Subcutaneous abdominal adipose tissue (tissue), 5 donors: Measurements from ENCODE around the gene LYL1.
A peak's percentile ranks its signal among the peaks of the same experiment; 100 is the strongest.

ENCODE experiments used
- H3K27ac ChIP-seq: one replicate; pipeline ENCODE4 v1.7.0; 2013; ENCODE audit warnings: low read depth, mild to moderate bottlenecking, inconsistent platforms, low read length, moderate library complexity
- H3K27me3 ChIP-seq, 5 donors: one replicate each; pipeline ENCODE4 v1.7.0; 2013; ENCODE audit warnings: low read length in 5 of 5, inconsistent platforms in 1 of 5; ENCODE audit not compliant: control insufficient read depth in 5 of 5, insufficient read depth in 4 of 5
- H3K36me3 ChIP-seq, 5 donors: one replicate each; pipeline ENCODE4 v1.7.0; 2013; ENCODE audit warnings: low read length in 5 of 5; ENCODE audit not compliant: control insufficient read depth in 5 of 5, insufficient read depth in 5 of 5
- H3K4me1 ChIP-seq, 5 donors: one replicate each; pipeline ENCODE4 v1.7.0; 2013; ENCODE audit warnings: low read length in 5 of 5, mild to moderate bottlenecking in 3 of 5, moderate library complexity in 1 of 5; ENCODE audit not compliant: control insufficient read depth in 5 of 5, insufficient read depth in 5 of 5
- H3K4me3 ChIP-seq, 5 donors: one replicate each; pipeline ENCODE4 v1.7.0; 2013; ENCODE audit warnings: low read length in 5 of 5, low read depth in 1 of 5
- H3K9ac ChIP-seq, 5 donors: one replicate each; pipeline ENCODE4 v1.7.0; 2013; ENCODE audit warnings: low read length in 5 of 5, mild to moderate bottlenecking in 4 of 5, moderate library complexity in 3 of 5
- H3K9me3 ChIP-seq, 5 donors: one replicate each; pipeline ENCODE4 v1.7.0; 2013; ENCODE audit warnings: low read length in 5 of 5; ENCODE audit not compliant: control insufficient read depth in 5 of 5
- donor health status: healthy.
- donor health status: healthy.
- donor health status: healthy.
- donor health status: healthy.
- donor health status: healthy.

LYL1 gene

DNA sequence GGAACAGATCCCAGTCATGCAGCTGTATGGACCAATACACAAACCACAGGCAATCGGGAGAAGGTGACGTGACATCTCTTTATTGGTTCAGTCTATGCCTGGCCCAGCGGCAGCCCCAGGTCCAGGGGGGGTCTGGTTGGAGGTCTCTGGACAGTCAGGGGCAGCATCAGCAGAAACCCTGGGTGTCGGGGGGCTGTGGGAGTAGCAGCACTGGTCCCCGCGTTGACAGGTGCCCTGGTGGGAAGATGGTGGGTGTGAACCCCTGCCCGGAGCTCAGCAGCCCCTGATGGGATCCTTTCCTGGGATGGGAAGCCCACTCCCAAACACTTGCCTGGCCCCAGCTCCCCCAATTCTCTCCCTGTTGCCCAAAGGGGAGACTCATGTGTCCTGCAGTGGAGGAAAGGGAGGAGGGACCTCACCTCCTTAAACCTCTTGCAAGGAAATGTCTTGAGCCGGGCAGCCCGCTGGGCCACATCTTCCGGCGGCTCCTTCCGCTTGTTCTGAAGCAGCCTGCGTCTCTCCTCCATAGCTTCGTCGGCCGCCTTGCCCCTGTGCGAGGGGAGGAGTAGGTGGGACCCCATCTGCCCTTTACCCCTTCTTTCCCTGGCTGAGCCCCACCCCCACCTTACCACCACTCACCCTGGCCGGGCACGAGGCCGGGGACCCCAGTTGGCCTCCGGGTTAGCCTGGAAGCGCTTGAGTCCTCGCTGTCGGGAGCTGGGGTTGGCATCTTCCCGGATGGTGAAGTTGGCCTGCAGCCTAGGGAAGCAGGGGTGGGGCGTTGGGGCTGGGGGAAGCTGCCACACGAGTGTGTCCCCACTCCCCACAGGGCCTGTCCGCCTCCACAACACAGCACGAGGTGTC lies 2.4 kb upstream of the LYL1 start:
- Histone ChIP-seq H3K9ac (peak overlapping the region in 3 of 5 donors; percentile 1 to 64 (median 53)), H3K27ac (peak overlapping the region; percentile 75), H3K9me3 (no peaks in the 10 kb centered on the region), H3K36me3 (peaks cover 0 to 24% (median 20%) of the 10 kb centered on the region in 5 donors), H3K4me3 (peak overlapping the region in 3 of 5 donors; percentile 17 to 59 (median 35)), H3K4me1 (peaks cover 0 to 51% (median 42%) of the 10 kb centered on the region in 5 donors), H3K27me3 (no peaks in the 10 kb centered on the region)

DNA sequence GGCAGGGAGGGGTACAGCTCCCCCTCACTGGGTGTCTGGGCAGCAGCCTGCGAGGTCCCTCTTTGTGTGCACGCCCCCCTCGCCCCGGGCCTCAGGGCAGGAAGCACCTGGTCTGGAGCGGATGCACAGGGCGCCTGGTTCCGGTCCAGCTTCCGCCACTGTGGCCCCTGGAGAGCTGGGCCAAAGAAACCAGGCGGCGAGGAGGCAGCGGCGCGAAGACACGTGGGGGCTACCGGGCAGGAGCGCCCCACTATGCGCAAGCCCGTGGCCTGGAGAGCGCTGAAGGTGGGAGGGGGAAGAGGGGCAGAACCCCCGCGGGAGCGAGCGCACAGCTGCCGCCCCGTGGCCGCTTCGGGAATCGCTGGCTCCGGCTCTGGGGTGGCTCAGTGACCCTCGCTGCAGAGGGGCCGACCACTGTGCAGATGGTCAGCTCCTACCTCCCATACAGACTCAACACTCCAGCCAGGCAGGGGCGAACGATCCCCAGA lies 1.7 kb upstream of the LYL1 start:
- H3K4me3 ChIP-seq: peak overlapping the region in 2 of 5 donors; percentile 35 to 59

DNA sequence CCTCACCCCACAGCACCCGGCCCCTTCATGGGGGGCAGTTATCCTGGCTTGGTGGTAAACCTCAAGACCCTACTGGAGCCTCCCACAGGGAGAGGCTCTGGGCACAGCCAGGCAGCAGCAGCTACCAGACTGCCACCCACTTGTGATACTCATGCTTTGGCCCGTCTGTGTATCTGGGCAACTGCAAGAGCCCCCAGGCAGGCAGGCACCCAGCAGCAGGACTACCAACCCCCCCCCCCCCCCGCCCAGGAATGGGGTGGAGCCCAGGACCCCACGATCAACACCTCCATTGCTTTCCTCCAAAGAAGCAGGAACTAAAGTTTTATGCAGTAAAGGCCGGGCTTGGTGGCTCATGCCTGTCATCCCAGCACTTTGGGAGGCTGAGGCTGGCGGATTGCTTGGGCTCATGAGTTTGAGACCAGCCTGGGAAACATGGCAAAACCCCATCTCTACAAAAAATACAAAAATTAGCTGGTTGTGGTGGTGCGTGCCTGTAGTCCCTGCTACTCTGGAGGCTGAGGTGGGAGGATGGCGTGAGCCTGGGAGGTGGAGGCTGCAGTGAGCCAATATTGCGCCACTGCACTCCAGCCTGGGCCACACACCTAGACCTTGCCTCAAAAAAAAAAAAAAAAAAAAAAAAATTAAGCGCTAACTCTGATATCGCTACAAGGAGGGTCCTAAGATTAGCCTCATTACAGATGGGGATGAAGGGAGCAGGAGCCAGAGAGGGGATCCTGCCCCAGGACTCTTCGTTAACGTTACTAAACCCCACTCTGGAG lies 1.1 kb upstream of the LYL1 start:
- H3K4me3 ChIP-seq: peak overlapping the region in 3 of 5 donors; percentile 35 to 76 (median 69)
- no peaks in the 10 kb centered on the region for H3K27me3 ChIP-seq
- peaks cover 0 to 13% (median 11%) of the 10 kb centered on the region in 5 donors for H3K36me3 ChIP-seq
- H3K4me1 ChIP-seq: peaks cover 0 to 64% (median 53%) of the 10 kb centered on the region in 5 donors
- peak overlapping the region; percentile 75 for H3K27ac ChIP-seq
- no peaks in the 10 kb centered on the region for H3K9me3 ChIP-seq
- H3K9ac ChIP-seq: peak overlapping the region in 1 of 5 donors; percentile 83

More for the DNA sequence above, 1.7 kb upstream of the LYL1 start:
- H3K36me3 ChIP-seq: peaks cover 0 to 19% (median 15%) of the 10 kb centered on the region in 5 donors
- peak overlapping the region; percentile 75 for H3K27ac ChIP-seq
- peaks cover 0 to 58% (median 49%) of the 10 kb centered on the region in 5 donors for H3K4me1 ChIP-seq
- H3K27me3 ChIP-seq: no peaks in the 10 kb centered on the region
- no peaks in the 10 kb centered on the region for H3K9me3 ChIP-seq
- peak overlapping the region in 3 of 5 donors; percentile 1 to 53 (median 19) for H3K9ac ChIP-seq

DNA sequence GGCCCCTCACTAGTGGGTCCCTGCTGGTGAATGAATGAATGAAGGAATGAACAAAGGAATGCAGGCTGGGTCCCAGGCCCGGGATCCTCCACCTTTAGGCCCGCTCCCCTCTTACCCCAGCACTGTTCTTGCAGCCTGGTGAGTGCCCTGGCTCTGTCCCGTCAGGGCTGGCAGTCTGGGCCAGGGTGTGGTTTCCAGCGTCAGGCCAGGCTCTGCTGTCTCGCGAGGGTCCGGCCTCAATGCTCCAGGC lies 317 bp downstream of the LYL1 start:
- no peaks in the 10 kb centered on the region for H3K27me3 ChIP-seq
- peak overlapping the region in 4 of 5 donors; percentile 72 to 83 (median 78) for H3K9ac ChIP-seq
- peak overlapping the region; percentile 63 to 76 (median 69) for H3K4me3 ChIP-seq
- H3K9me3 ChIP-seq: no peaks in the 10 kb centered on the region
- peaks cover 0 to 9% (median 7%) of the 10 kb centered on the region in 5 donors for H3K36me3 ChIP-seq
- peaks cover 0 to 69% (median 55%) of the 10 kb centered on the region in 5 donors for H3K4me1 ChIP-seq
- H3K27ac ChIP-seq: peak overlapping the region; percentile 74

DNA sequence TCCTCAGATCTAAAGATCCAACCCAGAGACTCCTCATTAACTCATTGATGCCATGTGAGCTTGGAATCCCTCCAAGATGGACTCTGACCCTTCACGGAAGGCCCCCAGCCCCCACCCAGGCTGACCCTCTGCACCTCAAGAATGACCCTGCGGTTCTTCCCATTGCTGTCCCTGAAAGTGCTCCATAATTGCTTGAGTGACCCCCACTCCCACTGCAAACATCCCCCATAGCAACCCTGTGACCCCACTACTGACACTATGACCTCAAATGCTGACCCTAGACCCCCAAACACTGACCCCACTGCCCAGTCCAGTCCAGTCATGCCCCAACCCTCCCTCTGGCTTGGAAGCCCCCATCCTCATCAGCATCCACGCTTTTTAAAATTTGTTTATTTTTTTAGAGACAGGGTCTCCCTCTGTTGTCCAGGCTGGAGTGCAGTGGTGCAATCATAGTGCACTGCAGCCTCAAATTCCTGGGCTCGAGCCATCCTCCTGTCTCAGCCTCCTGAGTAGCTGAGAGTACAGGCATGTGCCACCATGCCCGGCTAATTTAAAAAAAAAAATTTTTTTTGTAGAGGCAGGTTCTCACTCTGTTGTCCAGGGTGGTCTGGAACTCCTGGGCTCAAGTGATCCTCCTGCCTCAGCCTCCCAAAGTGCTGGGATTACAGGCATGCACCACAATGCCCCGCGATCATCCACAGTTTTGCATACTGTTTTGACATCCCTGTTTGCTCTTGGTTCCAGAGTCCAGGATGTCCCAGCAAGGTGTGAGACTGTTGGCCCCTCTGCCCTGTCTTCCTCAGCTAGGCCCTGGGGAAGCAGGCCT lies 855 bp downstream of the LYL1 start:
- Histone ChIP-seq H3K9me3 (no peaks in the 10 kb centered on the region), H3K27ac (peak overlapping the region; percentile 74), H3K36me3 (peaks cover 0 to 8% (median 6%) of the 10 kb centered on the region in 5 donors), H3K9ac (peak overlapping the region in 4 of 5 donors; percentile 72 to 83 (median 78)), H3K27me3 (no peaks in the 10 kb centered on the region), H3K4me3 (peak overlapping the region; percentile 63 to 76 (median 69)), H3K4me1 (peaks cover 0 to 70% (median 55%) of the 10 kb centered on the region in 5 donors)

DNA sequence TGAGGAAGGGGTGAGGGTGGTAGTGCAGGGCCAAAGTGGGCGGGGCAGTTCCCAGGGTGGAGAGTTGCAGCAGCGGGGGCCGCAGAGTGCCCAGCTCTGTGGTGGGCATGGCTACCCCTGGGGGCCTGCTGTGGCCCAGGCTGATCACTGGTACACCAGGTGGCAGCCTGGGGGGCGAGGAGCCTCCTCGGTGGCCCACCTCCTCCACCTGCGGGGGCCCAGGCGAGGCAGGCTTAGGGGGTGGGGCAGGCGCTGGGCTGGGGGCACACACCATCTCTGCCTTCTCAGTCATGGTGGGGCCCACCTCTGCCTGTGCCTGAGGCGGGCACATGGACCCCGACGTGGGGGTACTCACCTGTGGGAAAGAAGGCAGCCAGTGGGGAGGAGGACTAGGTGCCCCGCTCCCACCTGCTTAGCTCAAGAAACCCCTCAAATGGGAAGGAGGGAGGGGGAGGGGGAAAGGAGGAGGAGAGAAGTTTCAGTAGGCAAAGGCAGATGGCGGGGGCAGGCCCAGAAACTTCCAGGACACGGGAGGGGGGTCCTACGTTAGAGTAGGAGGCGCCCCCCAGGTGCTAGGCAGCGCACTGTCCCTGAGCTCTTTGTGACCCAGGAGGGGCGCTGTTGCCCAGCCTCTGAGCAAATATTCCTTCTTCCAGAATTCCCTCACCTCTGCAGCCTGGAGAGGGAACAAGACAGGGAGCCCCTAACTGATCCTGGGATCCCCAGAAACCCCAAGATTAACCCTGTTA lies 1.6 kb downstream of the LYL1 start:
- H3K27ac ChIP-seq: peak overlapping the region; percentile 83
- H3K4me1 ChIP-seq: peaks cover 0 to 77% (median 55%) of the 10 kb centered on the region in 5 donors
- H3K9me3 ChIP-seq: no peaks in the 10 kb centered on the region
- H3K27me3 ChIP-seq: no peaks in the 10 kb centered on the region
- peak overlapping the region; percentile 63 to 76 (median 69) for H3K4me3 ChIP-seq
- peaks cover 0 to 8% (median 6%) of the 10 kb centered on the region in 5 donors for H3K36me3 ChIP-seq
- peak overlapping the region in 2 of 5 donors; percentile 66 to 68 for H3K9ac ChIP-seq

DNA sequence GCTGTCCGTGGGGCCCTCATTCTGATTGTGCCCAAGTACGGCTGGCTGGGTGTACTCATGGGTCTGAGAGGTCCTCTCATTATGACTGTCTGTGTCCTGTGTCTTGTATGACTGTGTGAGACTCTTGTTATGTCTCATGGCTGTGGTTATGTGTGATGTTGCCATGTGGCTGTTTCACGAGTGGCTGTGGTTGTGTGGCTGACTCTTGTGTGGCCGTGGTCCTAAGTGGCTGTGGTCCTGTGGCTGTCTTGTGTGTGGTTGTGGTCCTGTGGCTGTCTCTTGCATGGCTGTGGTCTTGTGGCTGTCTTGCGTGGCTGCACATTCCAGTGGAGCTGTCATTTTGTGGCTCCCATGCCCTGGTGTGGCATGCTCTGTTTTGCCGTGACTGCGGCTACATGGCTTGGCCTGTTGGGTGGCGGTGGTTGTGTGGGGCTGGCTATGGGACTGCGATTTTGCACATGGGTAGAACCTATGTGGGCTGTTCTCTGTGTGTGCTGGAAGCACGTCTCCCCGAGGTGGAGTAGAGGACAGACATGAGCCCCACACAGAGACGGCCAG lies 2.5 kb downstream of the LYL1 start:
- Histone ChIP-seq H3K27ac (peak overlapping the region; percentile 83), H3K36me3 (peaks cover 0 to 10% (median 6%) of the 10 kb centered on the region in 5 donors), H3K27me3 (no peaks in the 10 kb centered on the region), H3K9ac (peak overlapping the region in 2 of 5 donors; percentile 28 to 68), H3K4me3 (peak overlapping the region in 3 of 5 donors; percentile 43 to 62 (median 47)), H3K4me1 (peaks cover 0 to 82% (median 55%) of the 10 kb centered on the region in 5 donors), H3K9me3 (no peaks in the 10 kb centered on the region)

DNA sequence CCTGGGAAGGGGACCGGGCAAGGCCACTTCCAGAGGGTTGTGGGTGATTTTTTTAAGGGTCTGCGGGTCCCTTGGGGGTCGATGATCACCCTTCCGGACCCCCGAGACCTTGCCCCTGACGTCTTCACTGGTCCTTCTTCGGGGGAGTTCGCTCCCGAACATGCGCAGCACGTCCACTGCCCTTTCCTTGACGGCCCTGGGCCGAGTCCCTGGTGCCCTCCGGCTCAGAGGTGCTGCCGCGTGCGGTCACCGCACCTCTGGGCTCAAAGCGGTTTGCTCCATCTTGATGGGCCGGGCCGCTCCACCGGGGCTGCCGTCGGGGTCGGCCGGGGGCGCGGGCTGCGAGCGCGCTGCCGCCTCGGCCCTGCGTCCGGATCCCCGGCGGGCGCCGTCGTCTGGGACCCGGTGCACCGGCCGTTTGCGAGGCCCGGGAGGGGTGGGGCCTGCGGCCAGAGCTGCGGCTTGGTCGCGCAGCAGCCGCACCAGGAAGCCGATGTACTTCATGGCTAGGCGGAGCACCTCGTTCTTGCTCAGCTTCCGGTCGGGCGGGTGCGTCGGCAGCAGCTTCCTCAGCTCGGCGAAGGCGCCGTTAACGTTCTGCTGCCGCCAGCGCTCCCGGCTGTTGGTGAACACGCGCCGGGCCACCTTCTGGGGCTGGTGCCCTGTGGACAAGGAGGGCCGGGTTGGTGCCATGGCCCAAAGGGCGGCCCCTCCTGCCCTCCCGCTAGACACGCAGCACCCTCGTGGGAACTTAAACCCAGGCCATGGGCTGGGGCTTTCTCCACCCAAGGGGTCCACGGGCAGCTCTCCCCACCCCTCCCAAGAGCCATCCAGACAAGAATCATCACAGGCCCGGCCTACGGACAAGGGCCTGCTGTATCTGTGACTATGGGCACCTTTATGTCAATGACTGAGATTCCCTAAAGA lies 3.3 kb downstream of the LYL1 start:
- Histone ChIP-seq H3K27me3 (no peaks in the 10 kb centered on the region), H3K4me3 (peak overlapping the region in 4 of 5 donors; percentile 43 to 62 (median 45)), H3K27ac (peak overlapping the region; percentile 83), H3K9ac (peak overlapping the region in 4 of 5 donors; percentile 28 to 68 (median 42)), H3K36me3 (peaks cover 0 to 14% (median 10%) of the 10 kb centered on the region in 5 donors), H3K4me1 (peaks cover 0 to 80% (median 50%) of the 10 kb centered on the region in 5 donors), H3K9me3 (no peaks in the 10 kb centered on the region)
